ACHN (cell line): ENCODE data around the gene FKBP6.
"Not testable (repeated sequence)": the region's sequence is repeated elsewhere in the genome, so short reads cannot be mapped to it uniquely, and the experiment has no call there.

Source experiments
- DNase-seq: peaks from one replicate; pipeline ENCODE4 v3.0.0-alpha.2; 2015
- in situ Hi-C: cut with HindIII; loops from 2 replicates; pipeline ENCODE4 v1.10.0; 2017; ENCODE audit warnings: low sequenced_read_pairs, low pct_ligation_motif_present, low pct_unique_long_range_greater_than_20kb

Gene FKBP6

DNA sequence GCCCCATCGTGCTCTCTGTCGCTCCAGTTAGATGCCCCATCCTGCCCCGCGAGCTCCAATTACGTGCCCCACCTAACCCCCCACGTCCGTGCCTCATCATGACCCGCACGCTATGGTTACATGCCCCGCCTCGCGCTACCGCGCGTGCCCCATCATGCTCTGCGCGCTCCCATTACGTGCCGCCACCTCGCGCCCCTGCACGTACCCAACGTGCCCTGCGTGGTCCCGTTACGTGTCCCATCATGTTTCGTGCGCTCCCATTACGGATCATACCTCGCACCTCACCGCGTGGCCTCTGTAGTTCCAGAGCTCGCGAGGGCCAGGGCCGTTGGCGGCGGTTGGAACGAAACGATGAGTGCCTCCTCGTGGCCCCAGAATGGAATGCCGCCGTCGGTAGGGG, at the start of gene FKBP6, which contains the start of gene TRIM50:
FKBP6 (plus strand) TSS at position 240 of the 400 bp plus-strand sequence. CDS start 268 bp downstream, outside the sequence.
TRIM50 (minus strand) TSS at position 161 of the 400 bp plus-strand sequence. CDS start 3,295 bp downstream, outside the sequence.
- in situ Hi-C loops, result not testable (repeated sequence)

DNA sequence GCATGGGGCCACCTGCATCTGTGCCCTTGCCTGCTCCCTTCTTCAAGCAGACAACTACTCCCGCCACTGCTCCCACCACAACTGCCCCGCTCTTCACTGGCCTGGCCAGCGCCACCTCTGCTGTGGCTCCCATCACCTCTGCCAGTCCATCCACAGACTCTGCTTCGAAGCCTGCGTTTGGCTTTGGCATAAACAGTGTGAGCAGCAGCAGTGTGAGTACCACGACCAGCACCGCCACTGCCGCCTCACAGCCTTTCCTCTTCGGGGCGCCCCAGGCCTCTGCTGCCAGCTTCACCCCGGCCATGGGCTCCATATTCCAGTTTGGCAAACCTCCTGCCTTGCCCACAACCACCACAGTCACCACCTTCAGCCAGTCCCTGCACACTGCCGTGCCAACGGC, 30.7 kb upstream of the FKBP6 start:
- DNase-seq, in situ Hi-C loops: not testable (repeated sequence)

More for the DNA sequence above, at the start of gene FKBP6, which contains the start of gene TRIM50:
- DNase-seq, result not testable (repeated sequence)

- DNase-seq, in situ Hi-C loops: not testable (repeated sequence)
These were observed 30.3 kb upstream of the FKBP6 start for GRCh38 chr7:73297706-73298105.

GRCh38 chr7:73299812-73300211, 28.1 kb upstream of the FKBP6 start:
- in situ Hi-C loops, DNase-seq: not testable (repeated sequence)

GRCh38 chr7:73301108-73301507, 26.9 kb upstream of the FKBP6 start:
- DNase-seq, in situ Hi-C loops: not testable (repeated sequence)

DNA sequence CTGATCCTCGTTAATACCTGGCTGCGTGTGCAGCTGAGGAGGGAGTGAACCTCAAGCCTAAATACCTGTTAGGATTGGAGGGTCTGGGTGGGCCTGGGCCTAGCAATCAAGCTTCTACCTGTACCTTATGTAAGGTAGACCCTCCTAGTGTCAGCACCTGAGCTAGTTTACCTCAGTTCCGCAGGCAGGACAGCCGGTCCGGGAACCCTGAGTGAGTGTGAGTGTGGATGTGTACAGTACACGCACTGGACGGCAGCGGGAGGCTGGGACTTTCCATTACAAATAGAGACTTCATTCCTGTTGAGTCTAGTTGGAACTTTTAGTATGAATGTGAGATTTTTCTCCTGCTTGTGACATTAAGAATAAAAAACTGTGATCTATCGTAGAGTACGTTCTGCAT, 25.1 kb upstream of the FKBP6 start:
- DNase-seq, in situ Hi-C loops: not testable (repeated sequence)

DNA sequence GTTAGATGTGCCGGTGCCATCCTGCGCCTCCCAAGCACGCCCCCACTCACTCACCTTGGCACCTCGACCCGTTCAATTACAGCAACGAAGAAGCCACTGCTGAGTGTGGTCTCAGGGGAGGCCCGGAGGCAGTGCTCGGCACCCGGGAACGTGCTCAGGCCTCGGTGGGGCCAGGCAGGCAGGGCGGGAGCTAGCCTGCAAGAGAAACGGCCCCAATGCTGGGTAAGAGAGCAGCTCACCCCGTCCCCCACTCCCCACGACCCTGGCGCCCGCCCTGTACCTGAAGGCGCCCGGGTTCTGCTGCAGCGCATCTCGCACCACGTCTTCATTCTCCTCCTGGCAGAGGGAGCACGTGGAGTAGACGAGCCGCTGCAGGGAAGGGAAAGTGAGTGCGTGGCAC, 24.4 kb upstream of the FKBP6 start:
- DNase-seq, result no peak
- in situ Hi-C loops, result no loop called here

- DNase-seq, result no peak
- in situ Hi-C loops, result no loop called here
These were observed 23.9 kb upstream of the FKBP6 start for GRCh38 chr7:73304071-73304470.

DNA sequence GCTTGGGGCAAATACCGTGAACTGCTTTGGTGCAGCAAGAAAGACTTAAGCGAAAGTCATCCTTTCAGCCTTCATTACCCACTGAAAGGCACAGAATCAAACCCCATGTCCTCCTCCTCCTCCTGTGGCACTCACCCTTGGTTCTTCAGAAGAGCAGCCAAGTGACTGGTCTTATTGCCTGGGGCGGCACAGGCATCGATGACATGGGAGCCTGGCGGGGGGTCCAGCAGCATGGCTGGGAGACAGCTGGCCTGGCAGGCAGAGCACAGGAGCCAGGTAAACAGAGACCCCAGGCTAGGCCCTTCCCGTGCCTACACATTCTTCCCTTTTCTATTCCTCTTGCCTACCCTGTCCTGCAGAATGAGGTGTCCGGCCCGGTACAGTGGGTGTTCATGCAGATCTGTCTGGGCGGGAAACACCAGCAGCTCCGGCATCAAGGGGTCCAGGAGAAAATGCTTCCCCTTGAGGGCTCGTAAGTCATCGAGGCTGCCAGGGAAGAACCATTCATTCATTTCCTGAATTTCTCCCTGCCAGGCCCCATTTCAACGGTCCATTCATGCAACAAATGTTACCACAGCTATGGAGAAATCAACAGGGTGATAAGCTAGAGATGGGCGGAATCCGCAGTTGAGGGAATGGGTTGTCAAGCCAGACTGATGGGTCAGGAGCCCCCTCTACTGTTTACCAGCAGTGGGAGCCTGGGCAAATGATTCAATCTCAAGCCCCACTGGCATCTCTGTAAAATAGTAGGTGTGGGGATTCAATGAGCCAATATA, 23.2 kb upstream of the FKBP6 start:
- DNase-seq, in situ Hi-C loops: not testable (repeated sequence)

GRCh38 chr7:73307436-73307835, 20.5 kb upstream of the FKBP6 start:
- in situ Hi-C loops, result no loop called here
- DNase-seq, result no peak

GRCh38 chr7:73308074-73308664, 19.8 kb upstream of the FKBP6 start:
- in situ Hi-C loops, result no loop called here
- peak; percentile 17 for DNase-seq

DNA sequence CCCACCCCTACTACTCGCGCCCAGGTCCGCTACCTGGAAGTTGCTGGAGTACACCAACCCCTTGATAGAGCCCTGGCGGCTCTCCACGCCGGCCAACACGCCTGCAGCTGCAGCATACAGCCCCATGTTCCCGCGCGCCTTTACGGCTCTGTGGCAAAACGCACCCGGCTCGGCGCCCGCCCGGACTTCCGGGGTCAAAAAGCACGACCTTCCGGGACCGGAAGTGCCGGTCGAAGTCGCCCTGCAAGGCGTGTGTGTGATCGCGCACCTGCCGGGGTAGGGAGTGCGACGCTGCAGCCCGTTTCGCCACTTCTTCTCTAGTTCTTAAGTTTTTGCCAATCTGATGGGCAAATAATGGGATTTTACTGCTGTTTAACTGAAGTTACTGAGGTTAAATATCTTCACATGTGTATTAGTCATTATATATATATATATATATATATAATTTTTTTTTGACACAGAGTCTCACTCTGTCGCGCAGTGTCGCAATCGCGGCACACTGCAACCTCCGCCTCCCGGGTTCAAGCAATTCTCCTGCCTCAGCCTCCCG, 19.2 kb upstream of the FKBP6 start, which contains the start of gene NSUN5:
NSUN5 (minus strand) TSS at position 162 of the 550 bp plus-strand sequence; CDS start at position 126, 36 bp downstream.
- DNase-seq, result peak; percentile 87

GRCh38 chr7:73311421-73311820, 16.5 kb upstream of the FKBP6 start:
- DNase-seq, in situ Hi-C loops: not testable (repeated sequence)

More for the DNA sequence above, 19.2 kb upstream of the FKBP6 start, which contains the start of gene NSUN5:
- in situ Hi-C loops, result no loop called here

GRCh38 chr7:73312831-73313520, 15.0 kb upstream of the FKBP6 start:
- no peak for DNase-seq
- in situ Hi-C loops, result no loop called here

DNA sequence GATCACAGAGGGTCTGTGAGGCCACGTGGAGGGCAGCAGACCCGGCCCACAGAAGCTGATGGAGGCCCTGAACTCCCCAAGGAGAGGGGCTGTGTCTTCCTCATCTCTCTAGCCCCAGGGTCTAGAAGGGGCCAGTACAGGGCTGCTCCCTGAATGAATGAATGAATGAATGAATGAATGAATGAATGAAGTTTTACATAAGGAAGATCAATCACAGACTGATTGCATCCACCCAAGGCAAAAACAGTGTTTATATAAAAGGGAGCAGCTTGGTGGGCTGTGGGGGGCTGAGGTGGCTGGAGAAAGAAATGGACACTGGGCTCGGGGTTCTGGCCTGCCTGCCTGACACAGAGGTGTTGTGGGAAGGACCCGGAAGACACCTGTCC, 14.4 kb upstream of the FKBP6 start:
- no peak for DNase-seq

DNA sequence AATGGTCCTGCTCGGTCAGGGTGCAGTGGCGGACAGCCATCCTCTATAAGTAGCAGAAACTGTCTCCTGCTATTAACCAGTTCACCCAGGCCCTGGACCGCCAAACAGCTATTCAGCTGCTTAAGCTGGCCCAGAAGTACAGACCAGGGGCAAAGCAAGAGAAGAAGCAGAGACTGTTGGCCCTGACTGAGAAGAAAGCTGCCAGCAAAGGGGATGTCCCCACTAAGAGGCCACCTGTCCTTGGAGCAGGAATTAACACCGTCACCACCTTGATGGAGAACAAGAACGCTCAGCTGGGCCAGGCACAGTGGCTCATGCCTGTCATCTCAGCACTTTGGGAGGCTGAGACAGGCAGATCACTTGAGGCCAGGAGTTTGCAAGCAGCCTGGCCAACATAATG, 13.7 kb upstream of the FKBP6 start:
- no peak for DNase-seq
- in situ Hi-C loops, result no loop called here

More for the DNA sequence above, 14.4 kb upstream of the FKBP6 start:
- in situ Hi-C loops, result no loop called here

DNA sequence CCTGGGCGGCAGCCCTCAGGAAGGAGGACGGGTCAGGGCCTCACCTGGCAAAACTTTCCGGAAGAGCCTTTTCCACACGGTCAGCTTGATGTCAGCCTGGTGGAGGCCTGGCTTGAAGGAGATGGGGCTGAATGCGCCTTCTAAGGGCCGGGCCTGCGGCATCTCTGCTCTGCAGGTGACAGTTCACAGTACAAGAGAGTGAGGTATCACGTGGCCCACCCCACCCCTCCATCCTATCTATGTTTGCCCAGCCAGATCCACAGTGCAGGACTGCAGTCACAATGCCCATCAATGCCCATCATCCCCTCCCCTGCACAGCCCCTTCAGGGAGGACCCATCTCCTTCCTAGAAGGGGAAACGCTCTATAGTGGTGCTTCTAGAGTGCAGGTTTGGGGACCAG, 11.4 kb upstream of the FKBP6 start:
- in situ Hi-C loops, result no loop called here
- DNase-seq, result no peak

- in situ Hi-C loops, DNase-seq: not testable (repeated sequence)
These were observed 9.2 kb upstream of the FKBP6 start for GRCh38 chr7:73318656-73319204.
